ENCODE data around the gene YIF1B.

GRCh38 chr19:38329651-38330050 is 13.9 kb upstream of the YIF1B start:
- TF ChIP-seq CTCF (IDR thresholded peaks at IDR 0.05) (no peak), EZH2 (IDR thresholded peaks at IDR 0.05; ENCODE audit: borderline replicate concordance, insufficient read depth, low read depth, low read length, poor library complexity, severe bottlenecking) (no peak)

Measured in B cell (primary cell).